Frontal cortex (tissue), 4 donors: ENCODE data around the gene DIS3. TPM values are rescaled to one million over a fixed set of nuclear protein-coding genes. Genes with fewer than 3 reads are reported as not detected.
A peak's percentile ranks its signal among the peaks of the same experiment; 100 is the strongest.
"Not testable (repeated sequence)": the region's sequence is repeated elsewhere in the genome, so short reads cannot be mapped to it uniquely, and the experiment has no call there.

Experiments used
- DNase-seq, 2 donors: peaks; one replicate each; pipeline ENCODE4 v3.0.0; 2012; ENCODE audit warnings: low spot score in 2 of 2
- FAIRE-seq: peaks from 2 replicates; lab custom pipeline; 2012; peaks lifted over from hg19 to GRCh38; lab: Jason Lieb, UNC
- total RNA-seq: library from RNA; depleted of rRNA; stranded (reverse); fragments of >200 nt; gene quantifications from one replicate; pipeline ENCODE4 v1.2.3, GENCODE V29; 2014
- donor health status: control.
- donor health status: control.
- donor health status: control.

The DIS3 gene
- 32.6 TPM for total RNA-seq

GRCh38 chr13:72781451-72782439 is at the start of gene DIS3, which contains the start of gene PIBF1:
DIS3 (minus strand) TSS chr13:72781900; CDS start chr13:72781832, 68 bp downstream.
PIBF1 (plus strand) TSS chr13:72782133; CDS start chr13:72783470, 1,337 bp downstream.
- FAIRE-seq (peak; percentile 85), DNase-seq (peak; percentile 83 to 91)

- DNase-seq = no peak
- no peak for FAIRE-seq
These were observed 42.0 kb upstream of the DIS3 start for GRCh38 chr13:72823724-72824123.

GRCh38 chr13:72823081-72823480 is 41.4 kb upstream of the DIS3 start:
- no peak for FAIRE-seq
- DNase-seq = no peak

- FAIRE-seq (no peak), DNase-seq (no peak)
These were observed 39.2 kb upstream of the DIS3 start for GRCh38 chr13:72820898-72821279.

GRCh38 chr13:72820156-72820897 is 38.6 kb upstream of the DIS3 start:
- FAIRE-seq = no peak

GRCh38 chr13:72808917-72809500 is 27.3 kb upstream of the DIS3 start:
- peak; percentile 92 for FAIRE-seq
- DNase-seq = no peak

More at GRCh38 chr13:72820156-72820897, 38.6 kb upstream of the DIS3 start:
- no peak for DNase-seq

GRCh38 chr13:72806514-72806913 is 24.8 kb upstream of the DIS3 start:
- FAIRE-seq, DNase-seq: not testable (repeated sequence)

- DNase-seq (no peak), FAIRE-seq (no peak)
These were observed 24.1 kb upstream of the DIS3 start for GRCh38 chr13:72805676-72806346.

- FAIRE-seq (no peak), DNase-seq (no peak)
These were observed 22.6 kb upstream of the DIS3 start for GRCh38 chr13:72804301-72804700.

GRCh38 chr13:72798817-72799216 is 17.1 kb upstream of the DIS3 start:
- DNase-seq (no peak), FAIRE-seq (no peak)

GRCh38 chr13:72792640-72793039 is 10.9 kb upstream of the DIS3 start:
- DNase-seq (no peak), FAIRE-seq (no peak)

- no peak for DNase-seq
- FAIRE-seq = no peak
These were observed 7.1 kb upstream of the DIS3 start for GRCh38 chr13:72788831-72789230.

GRCh38 chr13:72784679-72785078 is 3.0 kb upstream of the DIS3 start:
- not testable (repeated sequence) for DNase-seq, FAIRE-seq

GRCh38 chr13:72782717-72783116 is 1.0 kb upstream of the DIS3 start:
- DNase-seq = no peak
- no peak for FAIRE-seq

- DNase-seq (no peak), FAIRE-seq (no peak)
These were observed 7.7 kb downstream of the DIS3 start for GRCh38 chr13:72774019-72774418.

GRCh38 chr13:72763411-72763810 is 18.3 kb downstream of the DIS3 start:
- no peak for DNase-seq
- no peak for FAIRE-seq

- DNase-seq (no peak), FAIRE-seq (no peak)
These were observed 21.5 kb downstream of the DIS3 start for GRCh38 chr13:72760189-72760588.

GRCh38 chr13:72757792-72758535 is 23.7 kb downstream of the DIS3 start:
- no peak for DNase-seq
- no peak for FAIRE-seq

- FAIRE-seq (no peak), DNase-seq (no peak)
These were observed 27.6 kb downstream of the DIS3 start for GRCh38 chr13:72754111-72754510.
